ENCODE data around the gene GNAI1. TPM values are rescaled to one million over a fixed set of nuclear protein-coding genes. Genes with fewer than 3 reads are reported as not detected.

The GNAI1 gene
- total RNA-seq, 4 donors from 2014 or later: 29.4 to 78.5 (median 35.5) TPM

- 76% methylated on average over 4 of the region's 4 CpGs for WGBS, 2 donors
- no peaks in the 10 kb centered on the region for H3K4me1 ChIP-seq
- no peak overlapping the region for H3K27ac ChIP-seq
These were observed 37.8 kb downstream of the GNAI1 start for GRCh38 chr7:80172387-80172786.

GRCh38 chr7:80175744-80176143 is 41.1 kb downstream of the GNAI1 start:
- TF ChIP-seq POLR2A (IDR thresholded peaks at IDR 0.05) (no peak), CTCF (IDR thresholded peaks at IDR 0.05) (no peak), EP300 (IDR thresholded peaks at IDR 0.05) (no peak)
- no peaks in the 10 kb centered on the region for H3K36me3 ChIP-seq
- H3K4me1 ChIP-seq: no peaks in the 10 kb centered on the region
- H3K27ac ChIP-seq: no peak overlapping the region
- peaks cover 0 to 16% (median 4%) of the 10 kb centered on the region in 4 donors for H3K9me3 ChIP-seq
- H3K4me3 ChIP-seq: no peak overlapping the region
- DNase-seq (ENCODE audit: low spot score in 2 of 2): no peak
- H3K27me3 ChIP-seq: no peaks in the 10 kb centered on the region
- WGBS, 2 donors: 86 to 100% methylated on average over 1 of the region's 1 CpG

More at GRCh38 chr7:80172387-80172786, 37.8 kb downstream of the GNAI1 start:
- Histone ChIP-seq H3K36me3 (peaks cover 0 to 6% (median 0%) of the 10 kb centered on the region in 3 donors), H3K27me3 (no peaks in the 10 kb centered on the region), H3K9me3 (peaks cover 0 to 24% (median 6%) of the 10 kb centered on the region in 4 donors), H3K4me3 (no peak overlapping the region)
- no peak for DNase-seq (ENCODE audit: low spot score in 2 of 2)
- TF ChIP-seq POLR2A (IDR thresholded peaks at IDR 0.05) (no peak), EP300 (IDR thresholded peaks at IDR 0.05) (no peak), CTCF (IDR thresholded peaks at IDR 0.05) (no peak)

- Histone ChIP-seq H3K27ac (no peak overlapping the region), H3K27me3 (no peaks in the 10 kb centered on the region), H3K36me3 (no peaks in the 10 kb centered on the region), H3K4me3 (no peak overlapping the region), H3K9me3 (no peaks in the 10 kb centered on the region), H3K4me1 (peaks cover 0 to 2% (median 0%) of the 10 kb centered on the region in 4 donors)
- WGBS, 2 donors: 67 to 74% methylated on average over 4 of the region's 4 CpGs
- TF ChIP-seq POLR2A (IDR thresholded peaks at IDR 0.05): no peak
- DNase-seq (ENCODE audit: low spot score in 2 of 2): no peak
These were observed 46.8 kb downstream of the GNAI1 start for GRCh38 chr7:80181411-80181810.

GRCh38 chr7:80182630-80183276 is 48.1 kb downstream of the GNAI1 start:
- H3K4me3 ChIP-seq: no peak overlapping the region
- no peak overlapping the region for H3K27ac ChIP-seq
- peaks cover 0 to 11% (median 7%) of the 10 kb centered on the region in 4 donors for H3K4me1 ChIP-seq
- H3K27me3 ChIP-seq: no peaks in the 10 kb centered on the region
- no peaks in the 10 kb centered on the region for H3K36me3 ChIP-seq
- TF ChIP-seq POLR2A (IDR thresholded peaks at IDR 0.05): no peak
- no peak for TF ChIP-seq CTCF (IDR thresholded peaks at IDR 0.05)
- no peak for TF ChIP-seq EP300 (IDR thresholded peaks at IDR 0.05)
- no peak for DNase-seq (ENCODE audit: low spot score in 2 of 2)
- no peaks in the 10 kb centered on the region for H3K9me3 ChIP-seq
- WGBS, 2 donors: 71 to 81% methylated on average over 3 of the region's 3 CpGs

- H3K27ac ChIP-seq: no peak overlapping the region
- TF ChIP-seq POLR2A (IDR thresholded peaks at IDR 0.05): no peak
- H3K9me3 ChIP-seq: no peaks in the 10 kb centered on the region
- no peaks in the 10 kb centered on the region for H3K36me3 ChIP-seq
- H3K27me3 ChIP-seq: no peaks in the 10 kb centered on the region
- no peak overlapping the region for H3K4me3 ChIP-seq
- DNase-seq (ENCODE audit: low spot score in 2 of 2): no peak
- peaks cover 0 to 16% (median 10%) of the 10 kb centered on the region in 4 donors for H3K4me1 ChIP-seq
These were observed 48.7 kb downstream of the GNAI1 start for GRCh38 chr7:80183351-80183750.

GRCh38 chr7:80183900-80184685 is 49.5 kb downstream of the GNAI1 start:
- H3K4me1 ChIP-seq: peaks cover 0 to 23% (median 10%) of the 10 kb centered on the region in 4 donors
- no peak for DNase-seq (ENCODE audit: low spot score in 2 of 2)
- no peak overlapping the region for H3K27ac ChIP-seq
- H3K9me3 ChIP-seq: no peaks in the 10 kb centered on the region
- no peaks in the 10 kb centered on the region for H3K27me3 ChIP-seq
- no peak overlapping the region for H3K4me3 ChIP-seq
- 86 to 88% methylated on average over 15 of the region's 15 CpGs for WGBS, 2 donors
- H3K36me3 ChIP-seq: no peaks in the 10 kb centered on the region
- no peak for TF ChIP-seq POLR2A (IDR thresholded peaks at IDR 0.05)
- TF ChIP-seq CTCF (IDR thresholded peaks at IDR 0.05): no peak
- TF ChIP-seq EP300 (IDR thresholded peaks at IDR 0.05): no peak

All from tibial nerve (tissue), 4 donors.